ENCODE measurements around the gene GTPBP4. TPM values are rescaled to one million over a fixed set of nuclear protein-coding genes. Genes with fewer than 3 reads are reported as not detected.
A peak's percentile ranks its signal among the peaks of the same experiment; 100 is the strongest.

The GTPBP4 gene
- total and polyA plus RNA-seq, 2 of the 13 experiments (the other 11 are each of a cell fraction or from before 2014, with no cell fraction given): 24.1 to 85.5 TPM

GRCh38 chr10:948347-948746, 39.9 kb upstream of the GTPBP4 start (continued):
- TF ChIP-seq, protein P1, sequence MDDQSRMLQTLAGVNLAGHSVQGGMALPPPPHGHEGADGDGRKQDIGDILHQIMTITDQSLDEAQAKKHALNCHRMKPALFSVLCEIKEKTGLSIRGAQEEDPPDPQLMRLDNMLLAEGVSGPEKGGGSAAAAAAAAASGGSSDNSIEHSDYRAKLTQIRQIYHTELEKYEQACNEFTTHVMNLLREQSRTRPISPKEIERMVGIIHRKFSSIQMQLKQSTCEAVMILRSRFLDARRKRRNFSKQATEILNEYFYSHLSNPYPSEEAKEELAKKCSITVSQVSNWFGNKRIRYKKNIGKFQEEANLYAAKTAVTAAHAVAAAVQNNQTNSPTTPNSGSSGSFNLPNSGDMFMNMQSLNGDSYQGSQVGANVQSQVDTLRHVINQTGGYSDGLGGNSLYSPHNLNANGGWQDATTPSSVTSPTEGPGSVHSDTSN (CRISPR knock-in tag; IDR thresholded peaks at IDR 0.05; ENCODE audit: borderline replicate concordance): no peak
- TF ChIP-seq ZKSCAN1 (IDR thresholded peaks at IDR 0.05; ENCODE audit: low read length): no peak

DNA sequence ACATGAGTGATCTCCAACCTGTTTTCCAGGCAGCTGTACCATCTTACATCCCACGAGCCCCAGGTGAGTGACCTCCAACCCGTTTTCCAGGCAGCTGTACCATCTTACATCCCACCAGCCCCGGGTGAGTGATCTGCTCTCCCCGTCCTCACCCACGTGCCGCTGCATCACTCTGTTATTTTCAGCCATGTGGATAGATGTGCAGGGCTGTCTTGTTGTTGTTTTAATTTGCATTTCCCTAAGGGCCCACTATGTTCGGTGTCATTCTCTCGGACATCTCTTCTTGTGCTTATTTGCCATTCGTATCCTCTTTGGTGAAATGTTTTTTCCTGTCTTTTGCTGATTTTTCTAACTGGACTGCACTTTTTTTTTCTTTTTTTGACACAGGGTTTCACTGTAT, 38.8 kb upstream of the GTPBP4 start:
- BruUV-seq (replicated peaks): no TSS peak
- Histone ChIP-seq H3K27me3 (ENCODE audit: control insufficient read depth in 1 of 2, insufficient read depth in 2 of 2, low read length in 2 of 2) (peaks cover 9 to 51% of the 10 kb centered on the region in 2 experiments), H3K9me3 (ENCODE audit: low read length) (no peaks in the 10 kb centered on the region), H3K9ac (ENCODE audit: insufficient read depth, low read depth, low read length) (no peak overlapping the region), H2AFZ (ENCODE audit: low read length) (no peak overlapping the region), H3K4me1 (ENCODE audit: insufficient read depth, low read length) (peaks cover 20% of the 10 kb centered on the region), H3K79me2 (ENCODE audit: insufficient read depth, low read length) (no peaks in the 10 kb centered on the region), H3K36me3 (replicated peaks in 1 of 2; ENCODE audit: control insufficient read depth in 1 of 2, insufficient read depth in 2 of 2, low read length in 2 of 2) (no peaks in the 10 kb centered on the region), H3K4me2 (ENCODE audit: low read depth, low read length) (no peak overlapping the region), H3K4me3 (replicated peaks in 1 of 3; ENCODE audit: insufficient read depth in 1 of 3, low read depth in 2 of 3, low read length in 3 of 3) (no peak overlapping the region), H3K27ac (ENCODE audit: extremely low read length, insufficient read depth, low read length) (no peak overlapping the region), H4K20me1 (ENCODE audit: insufficient read depth, low read length) (no peaks in the 10 kb centered on the region)
- POLR2A ChIA-PET: no interaction called here
- TF ChIP-seq, protein P2, sequence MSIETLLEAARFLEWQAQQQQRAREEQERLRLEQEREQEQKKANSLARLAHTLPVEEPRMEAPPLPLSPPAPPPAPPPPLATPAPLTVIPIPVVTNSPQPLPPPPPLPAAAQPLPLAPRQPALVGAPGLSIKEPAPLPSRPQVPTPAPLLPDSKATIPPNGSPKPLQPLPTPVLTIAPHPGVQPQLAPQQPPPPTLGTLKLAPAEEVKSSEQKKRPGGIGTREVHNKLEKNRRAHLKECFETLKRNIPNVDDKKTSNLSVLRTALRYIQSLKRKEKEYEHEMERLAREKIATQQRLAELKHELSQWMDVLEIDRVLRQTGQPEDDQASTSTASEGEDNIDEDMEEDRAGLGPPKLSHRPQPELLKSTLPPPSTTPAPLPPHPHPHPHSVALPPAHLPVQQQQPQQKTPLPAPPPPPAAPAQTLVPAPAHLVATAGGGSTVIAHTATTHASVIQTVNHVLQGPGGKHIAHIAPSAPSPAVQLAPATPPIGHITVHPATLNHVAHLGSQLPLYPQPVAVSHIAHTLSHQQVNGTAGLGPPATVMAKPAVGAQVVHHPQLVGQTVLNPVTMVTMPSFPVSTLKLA (IDR thresholded peaks at IDR 0.05): peak; percentile 61
- TF ChIP-seq ZNF577 (CRISPR knock-in tag; IDR thresholded peaks at IDR 0.05; ENCODE audit: borderline replicate concordance, low read depth): no peak
- ATAC-seq: no peak
- intact Hi-C loops (cut with micrococcal nuclease; ENCODE audit: unreplicated experiment): no loop called here
- no peak for DNase-seq (ENCODE audit: low spot score)
- no peak for FAIRE-seq
- 44% methylated on average over 9 of the region's 9 CpGs for WGBS (ENCODE audit: low lambda C conversion rate)
- CTCF ChIA-PET (ENCODE audit: low intra/inter-chr PET ratio, low total read pairs): no interaction called here
- in situ Hi-C loops (cut with HindIII; ENCODE audit: extremely low pct_ligation_motif_present, low pct_unique_long_range_greater_than_20kb): no loop called here

All from HepG2 (cell line).